SU-DHL-6 (cell line): ENCODE results near the gene CLEC5A.

Source experiments
- H2AFZ ChIP-seq: fragments of 200-600 bp; sonication (generic); 2 replicates; pipeline ENCODE4 v1.6.1; 2014; ENCODE audit warnings: low read depth, mild to moderate bottlenecking, moderate library complexity, mixed read lengths, antibody characterized with exemption, low read length; ENCODE audit not compliant: severe bottlenecking
- H3F3A ChIP-seq: fragments of 200-600 bp; shearing (Covaris generic); 2 replicates; pipeline ENCODE4 v1.6.0; 2016; ENCODE audit warnings: antibody characterized with exemption, mild to moderate bottlenecking; ENCODE audit not compliant: insufficient read depth
- H3K27ac ChIP-seq: fragments of 200-600 bp; sonication (generic); 2 replicates; pipeline ENCODE4 v1.5.1; 2016; ENCODE audit warnings: low read depth, mild to moderate bottlenecking, low read length, moderate library complexity, mixed read lengths
- H3K27me3 ChIP-seq: fragments of 200-600 bp; sonication (generic), shearing (Covaris generic); 2 replicates; pipeline ENCODE4 v1.6.0; 2014; ENCODE audit warnings: mild to moderate bottlenecking, low read length
- H3K36me3 ChIP-seq: fragments of 200-600 bp; sonication (generic); 2 replicates; pipeline ENCODE4 v1.6.1; 2014; ENCODE audit warnings: mild to moderate bottlenecking, low read length, mixed read lengths
- H3K4me2 ChIP-seq: fragments of 300-600, 200-600 bp; shearing (Covaris generic), sonication (generic); 2 replicates; pipeline ENCODE4 v1.6.0; 2014; ENCODE audit warnings: low read length, low read depth, mild to moderate bottlenecking; ENCODE audit not compliant: poor library complexity, severe bottlenecking
- H3K4me3 ChIP-seq: fragments of 200-600 bp; sonication (generic); 2 replicates; pipeline ENCODE4 v1.5.1; 2014; ENCODE audit warnings: antibody characterized with exemption, low read length, mild to moderate bottlenecking, mixed read lengths; ENCODE audit not compliant: insufficient read depth, poor library complexity, severe bottlenecking
- H3K79me2 ChIP-seq: fragments of 200-600 bp; sonication (generic); 2 replicates; pipeline ENCODE4 v1.6.1; 2014; ENCODE audit warnings: mild to moderate bottlenecking, low read length, moderate library complexity; ENCODE audit not compliant: insufficient read depth
- H3K9ac ChIP-seq: fragments of 200-600 bp; sonication (generic); 2 replicates; pipeline ENCODE4 v1.7.0; 2014; ENCODE audit warnings: mild to moderate bottlenecking, low read length
- H3K9me2 ChIP-seq: fragments of 200-600 bp; sonication (generic); replicated peaks from 2 replicates; pipeline ENCODE4 v1.6.1; 2014; ENCODE audit warnings: low read length; ENCODE audit not compliant: insufficient read depth
- H3K9me3 ChIP-seq: fragments of 200-600 bp; sonication (generic); 2 replicates; pipeline ENCODE4 v1.6.1; 2014; ENCODE audit warnings: low read length, mixed read lengths; ENCODE audit not compliant: insufficient read depth
- H4K20me1 ChIP-seq: fragments of 200-600 bp; sonication (generic); 2 replicates; pipeline ENCODE4 v1.6.1; 2014; ENCODE audit warnings: low read depth, mild to moderate bottlenecking, antibody characterized with exemption, low read length, moderate library complexity, mixed read lengths
- EZH2phosphoT487 ChIP-seq: fragments of 200-600 bp; sonication (generic), shearing (Covaris generic); conservative IDR thresholded peaks from 2 replicates; pipeline ENCODE4 v1.6.1; 2018; ENCODE audit warnings: mild to moderate bottlenecking, antibody characterized with exemption, low read length, moderate library complexity, mixed read lengths
- TF ChIP-seq, protein P1 (sequence below): fragments of 200-600 bp; sonication (generic); IDR thresholded peaks from one replicate; pipeline ENCODE4 v1.5.1; 2017; ENCODE audit warnings: antibody characterized with exemption, mild to moderate bottlenecking, low read length, moderate library complexity; ENCODE audit not compliant: insufficient read depth, poor library complexity, severe bottlenecking

CLEC5A gene

DNA sequence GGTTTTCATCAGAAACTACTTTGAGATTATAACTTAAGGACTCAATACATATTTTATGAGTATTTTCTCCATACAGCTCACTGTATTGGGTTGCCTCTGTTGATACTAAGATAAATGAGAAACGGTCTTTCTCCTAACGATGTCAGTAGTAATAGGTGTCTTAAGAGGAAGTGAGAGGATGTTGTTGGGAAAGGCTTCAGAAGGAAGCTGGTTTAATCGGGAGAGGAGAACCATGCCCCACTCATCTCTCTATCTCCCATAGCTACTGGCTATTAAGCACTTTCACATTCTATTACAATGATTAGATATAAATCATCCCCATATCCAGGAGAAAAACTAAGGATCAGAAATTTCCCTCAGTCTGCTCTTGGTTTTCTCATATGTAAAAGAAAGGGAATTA is 2.0 kb downstream of the CLEC5A start:
- Histone ChIP-seq H3K4me2 (no peak overlapping the region), H3K9me2 (no peaks in the 10 kb centered on the region), H3K79me2 (no peaks in the 10 kb centered on the region), H3K36me3 (no peaks in the 10 kb centered on the region), H3K27ac (no peak overlapping the region), H3K4me3 (no peak overlapping the region), H4K20me1 (no peaks in the 10 kb centered on the region), H3F3A (no peaks in the 10 kb centered on the region), H2AFZ (no peak overlapping the region), H3K9ac (no peak overlapping the region), H3K27me3 (no peaks in the 10 kb centered on the region), H3K9me3 (no peaks in the 10 kb centered on the region)
- TF ChIP-seq, protein P1, sequence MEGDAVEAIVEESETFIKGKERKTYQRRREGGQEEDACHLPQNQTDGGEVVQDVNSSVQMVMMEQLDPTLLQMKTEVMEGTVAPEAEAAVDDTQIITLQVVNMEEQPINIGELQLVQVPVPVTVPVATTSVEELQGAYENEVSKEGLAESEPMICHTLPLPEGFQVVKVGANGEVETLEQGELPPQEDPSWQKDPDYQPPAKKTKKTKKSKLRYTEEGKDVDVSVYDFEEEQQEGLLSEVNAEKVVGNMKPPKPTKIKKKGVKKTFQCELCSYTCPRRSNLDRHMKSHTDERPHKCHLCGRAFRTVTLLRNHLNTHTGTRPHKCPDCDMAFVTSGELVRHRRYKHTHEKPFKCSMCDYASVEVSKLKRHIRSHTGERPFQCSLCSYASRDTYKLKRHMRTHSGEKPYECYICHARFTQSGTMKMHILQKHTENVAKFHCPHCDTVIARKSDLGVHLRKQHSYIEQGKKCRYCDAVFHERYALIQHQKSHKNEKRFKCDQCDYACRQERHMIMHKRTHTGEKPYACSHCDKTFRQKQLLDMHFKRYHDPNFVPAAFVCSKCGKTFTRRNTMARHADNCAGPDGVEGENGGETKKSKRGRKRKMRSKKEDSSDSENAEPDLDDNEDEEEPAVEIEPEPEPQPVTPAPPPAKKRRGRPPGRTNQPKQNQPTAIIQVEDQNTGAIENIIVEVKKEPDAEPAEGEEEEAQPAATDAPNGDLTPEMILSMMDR: no peak
- TF ChIP-seq EZH2phosphoT487: no peak

DNA sequence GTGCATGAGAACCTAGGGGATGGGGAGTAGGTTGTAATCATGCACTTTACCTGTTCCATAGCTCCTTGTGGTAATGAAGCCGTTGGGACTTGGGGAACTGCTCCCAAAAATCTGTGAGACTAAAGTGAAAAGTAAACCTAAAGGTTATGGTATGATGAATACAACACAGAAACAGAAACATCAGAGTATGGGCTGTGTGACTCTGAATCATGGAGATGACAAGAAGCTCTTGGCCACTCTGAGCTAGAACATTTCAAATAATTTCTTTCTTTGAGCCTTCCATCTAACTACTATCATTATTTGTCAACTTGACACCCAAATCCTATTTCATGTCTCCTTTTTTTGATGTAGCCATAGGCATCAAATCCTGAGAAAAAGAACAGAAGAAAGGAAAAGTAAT is 2.9 kb downstream of the CLEC5A start:
- no peak overlapping the region for H3K27ac ChIP-seq
- H3K9me2 ChIP-seq: no peaks in the 10 kb centered on the region
- no peaks in the 10 kb centered on the region for H3F3A ChIP-seq
- H3K79me2 ChIP-seq: no peaks in the 10 kb centered on the region
- no peak overlapping the region for H3K4me3 ChIP-seq
- H2AFZ ChIP-seq: no peak overlapping the region
- H3K9ac ChIP-seq: no peak overlapping the region
- H3K27me3 ChIP-seq: no peaks in the 10 kb centered on the region
- H4K20me1 ChIP-seq: no peaks in the 10 kb centered on the region
- H3K4me2 ChIP-seq: no peak overlapping the region
- no peaks in the 10 kb centered on the region for H3K36me3 ChIP-seq
- no peaks in the 10 kb centered on the region for H3K9me3 ChIP-seq
- no peak for TF ChIP-seq EZH2phosphoT487
- TF ChIP-seq, protein P1: no peak

DNA sequence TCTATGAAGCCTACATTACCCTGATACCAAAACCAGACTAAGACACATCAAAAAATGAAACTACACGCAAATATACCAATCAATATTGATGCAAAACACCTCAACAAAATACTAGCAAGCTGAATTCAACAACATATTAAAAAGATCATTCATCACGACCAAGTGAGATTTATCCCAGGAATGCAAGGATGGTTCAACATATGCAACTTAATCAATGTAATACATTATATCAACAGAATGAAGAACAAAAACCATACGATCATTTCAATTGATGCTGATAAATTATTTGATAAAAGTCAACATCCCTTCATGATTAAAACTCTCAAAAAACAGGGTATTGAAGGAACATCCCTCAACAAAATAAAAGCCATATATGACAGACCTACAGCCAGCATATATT is 5.7 kb downstream of the CLEC5A start:
- H3F3A ChIP-seq: no peaks in the 10 kb centered on the region
- no peaks in the 10 kb centered on the region for H3K36me3 ChIP-seq
- H2AFZ ChIP-seq: no peak overlapping the region
- no peak overlapping the region for H3K4me3 ChIP-seq
- H3K9me2 ChIP-seq: no peaks in the 10 kb centered on the region
- H3K79me2 ChIP-seq: no peaks in the 10 kb centered on the region
- no peaks in the 10 kb centered on the region for H4K20me1 ChIP-seq
- no peaks in the 10 kb centered on the region for H3K27me3 ChIP-seq
- H3K27ac ChIP-seq: no peak overlapping the region
- H3K9ac ChIP-seq: no peak overlapping the region
- no peak overlapping the region for H3K4me2 ChIP-seq
- H3K9me3 ChIP-seq: no peaks in the 10 kb centered on the region
- TF ChIP-seq, protein P1: no peak
- TF ChIP-seq EZH2phosphoT487: no peak
